Right lobe of liver (tissue), 4 donors: Measurements from ENCODE around the gene NBEA.

ENCODE experiments used
- CTCF ChIP-seq, 4 donors: fragments of 200-600 bp in 3 of 4; fragments of 450-650 bp in 1 of 4; IDR thresholded peaks; one replicate each; pipeline versions ENCODE4 v1.5.1 to v1.8.0; 2016 to 2022; ENCODE audit warnings: antibody characterized with exemption in 4 of 4, mild to moderate bottlenecking in 2 of 4
- POLR2A ChIP-seq: fragments of 450-650 bp; IDR thresholded peaks from one replicate; pipeline ENCODE4 v1.6.1; 2017; ENCODE audit warnings: antibody characterized with exemption, mild to moderate bottlenecking
- donor health status: DM: no; HTN: no; CAD: no.
- donor health status: DM: no; HTN: no; CAD: no.
- donor health status: DM: no; HTN: yes; CAD: no.

GRCh38 chr13:34897220-34897619 is 44.9 kb upstream of the NBEA start:
- TF ChIP-seq CTCF (IDR thresholded peaks at IDR 0.05) (no peak), POLR2A (no peak)
